ENCODE results near the gene THOC1.

The THOC1 gene

DNA sequence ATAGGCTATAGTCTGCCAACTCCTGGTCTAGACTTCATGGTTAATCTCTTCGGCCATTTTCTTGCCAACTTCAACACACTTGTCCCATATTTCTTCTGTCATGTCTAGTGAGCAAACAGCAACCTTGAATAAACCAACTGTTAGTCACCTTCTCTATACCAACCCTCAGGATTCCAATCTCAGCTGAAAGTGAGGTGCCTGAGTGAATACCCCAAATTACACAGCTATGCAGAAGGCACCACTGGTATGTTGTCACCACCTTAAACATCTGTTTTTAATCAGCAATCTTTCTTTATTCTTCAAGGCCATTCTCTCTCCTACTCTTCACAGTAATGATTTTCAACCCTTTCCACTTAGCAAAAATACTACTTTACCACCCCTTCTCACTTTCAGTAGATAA, 39.3 kb downstream of the THOC1 start:
- Mint-ChIP-seq H3K27ac (no peak overlapping the region), H3K4me3 (no peak overlapping the region), H3K4me1 (no peaks in the 10 kb centered on the region), H3K9me3 (no peaks in the 10 kb centered on the region), H3K36me3 (ENCODE audit: low read depth) (peaks cover 65% of the 10 kb centered on the region), H3K27me3 (ENCODE audit: low read depth) (no peaks in the 10 kb centered on the region)
- TF ChIP-seq, protein P1, sequence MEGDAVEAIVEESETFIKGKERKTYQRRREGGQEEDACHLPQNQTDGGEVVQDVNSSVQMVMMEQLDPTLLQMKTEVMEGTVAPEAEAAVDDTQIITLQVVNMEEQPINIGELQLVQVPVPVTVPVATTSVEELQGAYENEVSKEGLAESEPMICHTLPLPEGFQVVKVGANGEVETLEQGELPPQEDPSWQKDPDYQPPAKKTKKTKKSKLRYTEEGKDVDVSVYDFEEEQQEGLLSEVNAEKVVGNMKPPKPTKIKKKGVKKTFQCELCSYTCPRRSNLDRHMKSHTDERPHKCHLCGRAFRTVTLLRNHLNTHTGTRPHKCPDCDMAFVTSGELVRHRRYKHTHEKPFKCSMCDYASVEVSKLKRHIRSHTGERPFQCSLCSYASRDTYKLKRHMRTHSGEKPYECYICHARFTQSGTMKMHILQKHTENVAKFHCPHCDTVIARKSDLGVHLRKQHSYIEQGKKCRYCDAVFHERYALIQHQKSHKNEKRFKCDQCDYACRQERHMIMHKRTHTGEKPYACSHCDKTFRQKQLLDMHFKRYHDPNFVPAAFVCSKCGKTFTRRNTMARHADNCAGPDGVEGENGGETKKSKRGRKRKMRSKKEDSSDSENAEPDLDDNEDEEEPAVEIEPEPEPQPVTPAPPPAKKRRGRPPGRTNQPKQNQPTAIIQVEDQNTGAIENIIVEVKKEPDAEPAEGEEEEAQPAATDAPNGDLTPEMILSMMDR (IDR thresholded peaks at IDR 0.05; ENCODE audit: unreplicated experiment in 3 of 3): no peak

DNA sequence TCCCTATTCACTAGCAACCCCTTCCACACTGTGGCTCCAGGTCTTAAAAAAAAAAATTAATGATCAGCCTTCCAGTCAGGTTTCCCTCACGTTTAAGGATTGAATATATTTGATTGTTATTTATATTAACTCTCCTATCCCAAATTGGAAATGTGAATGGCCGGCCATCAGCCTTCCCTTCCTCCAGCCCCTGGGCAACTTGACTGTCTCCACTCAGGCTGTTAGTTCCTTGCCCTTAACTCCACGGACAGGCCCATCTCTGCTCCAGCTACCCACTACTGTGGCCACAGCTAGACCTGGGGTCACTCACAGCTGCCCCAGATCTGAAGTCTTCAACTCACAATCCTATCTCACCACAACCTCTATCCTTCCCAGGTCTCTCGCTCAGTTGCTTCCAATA, 39.9 kb downstream of the THOC1 start:
- no peaks in the 10 kb centered on the region for H3K4me1 Mint-ChIP-seq
- no peak overlapping the region for H3K27ac Mint-ChIP-seq
- H3K4me3 Mint-ChIP-seq: no peak overlapping the region
- H3K9me3 Mint-ChIP-seq: no peaks in the 10 kb centered on the region
- TF ChIP-seq, protein P1 (IDR thresholded peaks at IDR 0.05; ENCODE audit: unreplicated experiment in 3 of 3): no peak
- peaks cover 68% of the 10 kb centered on the region for H3K36me3 Mint-ChIP-seq (ENCODE audit: low read depth)
- H3K27me3 Mint-ChIP-seq (ENCODE audit: low read depth): no peaks in the 10 kb centered on the region

DNA sequence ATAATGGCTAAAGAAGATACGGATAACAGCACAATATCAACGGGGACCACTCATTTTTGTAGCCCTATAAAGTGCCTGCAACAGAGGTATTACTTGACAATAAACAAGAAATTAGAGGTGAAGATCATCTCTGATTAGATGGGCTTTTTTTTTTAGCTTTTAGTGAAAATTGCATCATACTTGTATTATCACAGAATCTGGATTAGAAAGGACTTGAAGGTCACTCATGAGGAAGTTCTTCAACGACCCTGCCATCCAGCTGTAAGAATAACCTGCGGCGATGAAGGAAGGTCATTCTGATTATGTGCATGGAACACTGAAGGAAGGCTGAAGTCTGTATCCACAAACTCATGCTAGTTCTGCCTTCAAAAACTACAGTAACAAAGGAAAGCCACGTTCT, 40.5 kb downstream of the THOC1 start:
- Mint-ChIP-seq H3K4me1 (no peaks in the 10 kb centered on the region), H3K9me3 (no peaks in the 10 kb centered on the region), H3K27me3 (ENCODE audit: low read depth) (no peaks in the 10 kb centered on the region), H3K27ac (no peak overlapping the region), H3K4me3 (no peak overlapping the region), H3K36me3 (ENCODE audit: low read depth) (peaks cover 68% of the 10 kb centered on the region)
- TF ChIP-seq, protein P1 (IDR thresholded peaks at IDR 0.05; ENCODE audit: unreplicated experiment in 3 of 3): no peak

DNA sequence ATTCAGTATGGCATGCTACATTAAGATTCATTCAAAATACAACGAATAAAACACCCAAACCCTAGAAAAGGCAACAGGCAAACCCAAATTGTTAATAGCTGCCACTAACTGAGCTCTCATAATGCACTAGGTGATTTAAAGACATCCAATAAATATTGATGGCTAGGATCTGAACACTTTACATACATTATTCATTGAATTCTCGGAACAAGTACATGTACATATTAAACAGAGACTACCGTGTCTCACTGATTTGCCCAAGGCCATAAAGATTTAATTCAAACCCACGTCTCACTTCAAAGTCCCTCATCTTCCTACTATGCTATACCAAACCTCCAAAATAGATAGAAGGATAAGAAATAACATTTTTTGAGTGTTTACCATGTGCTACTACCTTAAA, 42.1 kb downstream of the THOC1 start:
- Mint-ChIP-seq H3K36me3 (ENCODE audit: low read depth) (peaks cover 75% of the 10 kb centered on the region), H3K4me1 (no peaks in the 10 kb centered on the region), H3K4me3 (no peak overlapping the region), H3K27me3 (ENCODE audit: low read depth) (no peaks in the 10 kb centered on the region), H3K9me3 (no peaks in the 10 kb centered on the region), H3K27ac (no peak overlapping the region)
- TF ChIP-seq, protein P1 (IDR thresholded peaks at IDR 0.05; ENCODE audit: unreplicated experiment in 3 of 3): no peak

DNA sequence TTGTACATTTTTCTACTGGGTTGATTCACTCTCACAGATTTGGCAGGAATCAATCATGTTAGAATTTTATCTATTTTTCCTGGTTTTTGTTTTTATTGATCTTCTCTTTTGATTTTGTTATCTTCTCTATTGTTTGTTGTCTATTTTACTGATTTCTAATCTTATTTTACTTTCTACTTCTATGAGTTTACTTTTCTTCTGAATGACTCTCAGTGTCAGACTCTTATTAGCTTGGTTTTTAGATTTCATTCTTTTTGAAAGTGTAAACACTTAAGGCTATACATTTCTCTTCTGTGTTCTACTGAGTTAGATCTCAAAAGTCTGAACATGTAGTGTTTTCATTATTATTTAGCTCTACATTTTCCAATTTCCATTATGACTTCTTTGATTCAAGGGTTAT, 47.1 kb downstream of the THOC1 start:
- H3K27ac Mint-ChIP-seq: no peak overlapping the region
- no peak overlapping the region for H3K4me3 Mint-ChIP-seq
- H3K4me1 Mint-ChIP-seq: no peaks in the 10 kb centered on the region
- TF ChIP-seq, protein P1 (IDR thresholded peaks at IDR 0.05; ENCODE audit: unreplicated experiment in 3 of 3): no peak
- no peaks in the 10 kb centered on the region for H3K9me3 Mint-ChIP-seq
- peaks cover 77% of the 10 kb centered on the region for H3K36me3 Mint-ChIP-seq (ENCODE audit: low read depth)
- H3K27me3 Mint-ChIP-seq (ENCODE audit: low read depth): no peaks in the 10 kb centered on the region

DNA sequence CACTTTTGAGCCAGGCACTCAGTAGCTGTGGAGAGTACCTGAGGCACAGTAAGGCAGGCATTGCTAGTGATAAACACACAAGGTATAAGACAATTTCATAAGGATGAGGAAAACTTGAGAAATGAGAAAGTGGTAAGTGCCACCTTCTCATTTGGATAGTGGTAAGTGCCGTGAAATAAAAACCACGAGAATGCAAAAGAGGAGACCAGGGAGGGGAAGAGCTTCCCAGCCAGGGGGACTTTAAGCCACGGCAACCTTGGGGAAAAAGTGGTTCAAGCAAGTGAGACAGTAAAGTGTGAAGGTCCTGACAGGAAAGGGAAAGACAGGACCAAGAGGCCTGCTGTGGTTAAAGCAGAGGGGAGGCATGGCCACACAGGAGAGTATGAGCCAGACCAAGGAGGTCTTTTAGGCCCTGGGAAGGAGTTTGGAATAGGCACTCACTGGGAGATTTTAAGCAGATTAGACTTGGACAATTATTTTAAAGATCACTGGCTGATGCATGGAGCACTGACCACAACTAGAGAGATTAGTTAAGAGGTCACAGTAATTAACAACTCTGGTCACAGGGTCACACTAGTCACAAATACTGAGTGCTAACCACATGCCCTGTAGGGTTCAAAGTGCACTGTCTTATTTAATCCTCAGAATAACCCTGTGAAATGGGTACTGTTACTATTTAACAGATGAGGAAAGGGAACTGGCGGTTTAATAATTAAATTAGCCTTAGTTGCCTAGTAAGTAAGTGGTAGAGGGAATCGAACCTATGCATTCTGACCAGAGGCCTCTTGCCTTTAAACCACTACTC, 50.1 kb downstream of the THOC1 start:
- Mint-ChIP-seq H3K4me3 (no peak overlapping the region), H3K36me3 (ENCODE audit: low read depth) (peaks cover 73% of the 10 kb centered on the region), H3K27me3 (ENCODE audit: low read depth) (no peaks in the 10 kb centered on the region), H3K27ac (no peak overlapping the region), H3K4me1 (no peaks in the 10 kb centered on the region), H3K9me3 (no peaks in the 10 kb centered on the region)
- TF ChIP-seq, protein P1 (IDR thresholded peaks at IDR 0.05; ENCODE audit: unreplicated experiment in 3 of 3): no peak
